CD14-positive monocyte (primary cell): ENCODE data around the gene TSPYL1. TPM values are rescaled to one million over a fixed set of nuclear protein-coding genes. Genes with fewer than 3 reads are reported as not detected.

ENCODE experiments used
- DNase-seq, 3 donors: peaks; one replicate each; pipeline ENCODE4 v3.0.0-alpha.2; 2011 to 2022
- H2AFZ ChIP-seq: 2 replicates; pipeline ENCODE4 v1.6.0; 2012; ENCODE audit warnings: mild to moderate bottlenecking, low read depth, low read length, inconsistent platforms; ENCODE audit not compliant: insufficient read depth, poor library complexity, severe bottlenecking
- H3K27ac ChIP-seq, 2 donors: 1 replicate in 1 of 2; 2 replicates in 1 of 2; pipeline ENCODE4 v1.5.1; 2012 to 2013; ENCODE audit warnings: low read length in 2 of 2, control low read depth in 1 of 2, inconsistent platforms in 1 of 2, low read depth in 1 of 2, mild to moderate bottlenecking in 1 of 2
- H3K27me3 ChIP-seq, 2 donors: one replicate each; pipeline versions ENCODE4 v1.6.0 to v1.6.1; 2011 to 2013; ENCODE audit warnings: low read length in 2 of 2; ENCODE audit not compliant: control insufficient read depth in 2 of 2, insufficient read depth in 2 of 2
- H3K36me3 ChIP-seq, 2 donors: replicated peaks in 1 of 2; 1 replicate in 1 of 2; 2 replicates in 1 of 2; pipeline versions ENCODE4 v1.5.1 to v1.6.1; 2012 to 2013; ENCODE audit warnings: low read length in 2 of 2, control low read depth in 1 of 2, inconsistent platforms in 1 of 2, mild to moderate bottlenecking in 1 of 2; ENCODE audit not compliant: insufficient read depth in 2 of 2, control insufficient read depth in 1 of 2
- H3K4me1 ChIP-seq, 2 donors: 1 replicate in 1 of 2; 2 replicates in 1 of 2; pipeline versions ENCODE4 v1.5.1 to v1.6.1; 2012 to 2013; ENCODE audit warnings: low read length in 2 of 2, control low read depth in 1 of 2, inconsistent platforms in 1 of 2, mild to moderate bottlenecking in 1 of 2, moderate library complexity in 1 of 2; ENCODE audit not compliant: insufficient read depth in 2 of 2, control insufficient read depth in 1 of 2
- H3K4me2 ChIP-seq: replicated peaks from 2 replicates; pipeline ENCODE3; 2012; ENCODE audit warnings: low read length, moderate library complexity, mild to moderate bottlenecking; ENCODE audit not compliant: poor library complexity, severe bottlenecking; ENCODE audit errors: extremely low read depth
- H3K4me3 ChIP-seq, 3 experiments: fragments of 200-600 bp in 1 of 3; sonication (generic) in 1 of 3; replicated peaks in 1 of 3; 1 replicate in 2 of 3; 2 replicates in 1 of 3; pipeline ENCODE4 v1.5.1; 2011 to 2013; ENCODE audit warnings: low read length in 3 of 3, mild to moderate bottlenecking in 3 of 3, control low read depth in 2 of 3, low read depth in 2 of 3, inconsistent platforms in 1 of 3, moderate library complexity in 1 of 3
- H3K79me2 ChIP-seq: 2 replicates; pipeline ENCODE4 v1.6.0; 2012; ENCODE audit warnings: mild to moderate bottlenecking, control low read depth, inconsistent platforms, low read length, moderate library complexity; ENCODE audit not compliant: insufficient read depth
- H3K9ac ChIP-seq: 2 replicates; pipeline ENCODE4 v1.6.0; 2017; ENCODE audit warnings: low read length, mild to moderate bottlenecking; ENCODE audit not compliant: insufficient read depth, poor library complexity, severe bottlenecking
- H3K9me3 ChIP-seq, 2 donors: replicated peaks in 1 of 2; 1 replicate in 1 of 2; 2 replicates in 1 of 2; pipeline versions ENCODE4 v1.5.1 to v1.6.1; 2012 to 2013; ENCODE audit warnings: low read length in 2 of 2, control low read depth in 1 of 2; ENCODE audit not compliant: control insufficient read depth in 1 of 2, insufficient read depth in 1 of 2
- H4K20me1 ChIP-seq: 2 replicates; pipeline ENCODE4 v1.6.0; 2012; ENCODE audit warnings: mild to moderate bottlenecking, low read length, control low read depth, moderate library complexity; ENCODE audit not compliant: insufficient read depth
- H3K27ac Mint-ChIP-seq, 7 donors: one replicate each; pipeline ENCODE4 v1.8.0; 2020; ENCODE audit warnings: mild to moderate bottlenecking in 7 of 7, mixed read lengths in 7 of 7, moderate library complexity in 6 of 7, inconsistent platforms in 2 of 7
- H3K27me3 Mint-ChIP-seq, 3 donors: one replicate each; pipeline ENCODE4 v1.8.0; 2021 to 2022; ENCODE audit warnings: low read depth in 3 of 3, mild to moderate bottlenecking in 3 of 3, mixed read lengths in 3 of 3, moderate library complexity in 3 of 3, inconsistent platforms in 1 of 3
- H3K36me3 Mint-ChIP-seq, 2 donors: one replicate each; pipeline ENCODE4 v1.8.0; 2020; ENCODE audit warnings: mixed read lengths in 2 of 2, inconsistent platforms in 1 of 2, mild to moderate bottlenecking in 1 of 2
- H3K4me1 Mint-ChIP-seq: one replicate; pipeline ENCODE4 v1.8.0; 2020; ENCODE audit warnings: mild to moderate bottlenecking, mixed read lengths
- H3K4me3 Mint-ChIP-seq, 2 donors: one replicate each; pipeline ENCODE4 v1.8.0; 2020; ENCODE audit warnings: mild to moderate bottlenecking in 2 of 2, mixed read lengths in 2 of 2, moderate library complexity in 1 of 2
- H3K9me3 Mint-ChIP-seq, 7 donors: one replicate each; pipeline ENCODE4 v1.8.0; 2020 to 2022; ENCODE audit warnings: mixed read lengths in 7 of 7, mild to moderate bottlenecking in 6 of 7, moderate library complexity in 6 of 7, inconsistent platforms in 2 of 7
- CTCF ChIP-seq: fragments of 200-600 bp; IDR thresholded peaks from one replicate; pipeline ENCODE4 v1.8.0; 2022; ENCODE audit warnings: antibody characterized with exemption, mild to moderate bottlenecking
- WGBS: methylation state at CpG from one replicate; pipeline ENCODE4 v1.1.5; 2013; ENCODE audit warnings: missing lambda C conversion rate; ENCODE audit not compliant: insufficient coverage; 5-methylcytosine and 5-hydroxymethylcytosine counted together
- intact Hi-C, 2 donors: fragments of 100-400 bp; cut with micrococcal nuclease; formaldehyde crosslinking; loops; one replicate each; pipeline versions ENCODE4 v1.15.0 to v1.15.1; 2023
- polyA plus RNA-seq, 3 donors: library from polyadenylated mRNA; depleted of rRNA in 1 of 3; unstranded in 2 of 3; stranded (reverse) in 1 of 3; fragments of 300-500 nt in 2 of 3; fragments of >200 nt in 1 of 3; fragmentation: Illumina TruSeq in 2 of 3; gene quantifications; 1 replicate in 2 of 3; 2 replicates in 1 of 3; pipeline ENCODE4 v1.2.3, GENCODE V29; 2012 to 2021

The TSPYL1 gene
- polyA plus RNA-seq, 3 donors: 19.6 to 21.0 (median 20.0) TPM

- peaks cover 22 to 30% of the 10 kb centered on the region in 2 donors for H3K36me3 Mint-ChIP-seq
- Histone ChIP-seq H3K9ac (no peak overlapping the region), H3K4me3 (no peak overlapping the region), H3K27ac (no peak overlapping the region), H3K79me2 (no peaks in the 10 kb centered on the region), H3K36me3 (peaks cover 12 to 33% of the 10 kb centered on the region in 2 donors), H4K20me1 (no peaks in the 10 kb centered on the region), H3K4me2 (no peak overlapping the region), H3K27me3 (no peaks in the 10 kb centered on the region), H2AFZ (no peak overlapping the region), H3K9me3 (no peaks in the 10 kb centered on the region), H3K4me1 (no peaks in the 10 kb centered on the region)
- H3K27ac Mint-ChIP-seq: no peak overlapping the region
- H3K4me1 Mint-ChIP-seq: peaks cover 3% of the 10 kb centered on the region
- TF ChIP-seq CTCF: no peak
- DNase-seq: no peak
- peaks cover 0 to 1% (median 0%) of the 10 kb centered on the region in 7 donors for H3K9me3 Mint-ChIP-seq
- no peak overlapping the region for H3K4me3 Mint-ChIP-seq
- WGBS: 100% methylated on average over 1 of the region's 1 CpG
- H3K27me3 Mint-ChIP-seq: no peaks in the 10 kb centered on the region
- intact Hi-C loops: no loop called here
Measured at GRCh38 chr6:116239856-116240255, 39.9 kb downstream of the TSPYL1 start.

GRCh38 chr6:116239256-116239655, 40.5 kb downstream of the TSPYL1 start:
- Histone ChIP-seq H3K27ac (no peak overlapping the region), H3K4me3 (no peak overlapping the region), H3K4me1 (no peaks in the 10 kb centered on the region), H4K20me1 (no peaks in the 10 kb centered on the region), H3K9me3 (no peaks in the 10 kb centered on the region), H3K9ac (no peak overlapping the region), H3K27me3 (no peaks in the 10 kb centered on the region), H2AFZ (no peak overlapping the region), H3K36me3 (peaks cover 12 to 28% of the 10 kb centered on the region in 2 donors), H3K79me2 (no peaks in the 10 kb centered on the region), H3K4me2 (no peak overlapping the region)
- no CpG with 5 or more reads among the region's 2 CpGs for WGBS
- no peak for TF ChIP-seq CTCF
- Mint-ChIP-seq H3K27ac (no peak overlapping the region), H3K4me1 (peaks cover 3% of the 10 kb centered on the region), H3K9me3 (peaks cover 0 to 1% (median 0%) of the 10 kb centered on the region in 7 donors), H3K27me3 (no peaks in the 10 kb centered on the region), H3K36me3 (peaks cover 19 to 27% of the 10 kb centered on the region in 2 donors), H3K4me3 (no peak overlapping the region)
- no peak for DNase-seq
- intact Hi-C loops: no loop called here
